ENCODE results near the gene KIAA0825.

DNA sequence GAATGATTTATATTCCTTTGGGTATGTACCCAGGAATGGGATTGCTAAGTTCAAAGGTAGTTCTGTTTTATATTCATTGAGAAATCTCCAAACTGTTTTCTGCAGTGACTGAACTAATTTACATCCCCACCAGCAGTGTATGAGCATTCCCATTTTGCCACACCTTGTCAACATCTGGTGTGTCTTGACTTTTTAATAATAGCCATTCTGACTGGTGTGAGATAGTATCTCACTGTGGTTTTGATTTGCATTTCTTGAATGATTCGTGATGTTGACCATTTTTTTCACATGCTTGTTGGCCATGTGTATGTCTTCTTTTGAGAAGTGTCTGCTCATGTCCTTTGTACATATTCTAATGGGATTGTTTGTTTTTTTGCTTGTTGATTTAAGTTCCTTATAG lies 421.5 kb downstream of the KIAA0825 start:
- no peak for TF ChIP-seq CTCF (conservative IDR thresholded peaks at IDR 0.05; ENCODE audit: low read depth, low read length)
- TF ChIP-seq EZH2 (IDR thresholded peaks at IDR 0.05; ENCODE audit: low read length, unreplicated experiment): no peak
- TF ChIP-seq EZH2phosphoT487 (IDR thresholded peaks at IDR 0.05; ENCODE audit: borderline replicate concordance, low read length): no peak

Data from PC-3 (cell line).